8988T (cell line): ENCODE data around the gene CDH13.

Experiments
- DNase-seq: peaks from one replicate; pipeline ENCODE4 v3.0.0; 2011

Gene CDH13

GRCh38 chr16:82629441-82630027 lies 2.8 kb downstream of the CDH13 start:
- no peak for DNase-seq

- DNase-seq: no peak
Observed at GRCh38 chr16:82630219-82630618, 3.5 kb downstream of the CDH13 start.

- no peak for DNase-seq
Observed at GRCh38 chr16:82630688-82631087, 3.9 kb downstream of the CDH13 start.

- no peak for DNase-seq
Observed at GRCh38 chr16:82631701-82632685, 5.2 kb downstream of the CDH13 start.

GRCh38 chr16:82633964-82634600 lies 7.3 kb downstream of the CDH13 start:
- DNase-seq: no peak

GRCh38 chr16:82634955-82635610 lies 8.3 kb downstream of the CDH13 start:
- DNase-seq: no peak

GRCh38 chr16:82636485-82636884 lies 9.7 kb downstream of the CDH13 start:
- no peak for DNase-seq

GRCh38 chr16:82636958-82637357 lies 10.2 kb downstream of the CDH13 start:
- DNase-seq: no peak

GRCh38 chr16:82638095-82638798 lies 11.5 kb downstream of the CDH13 start:
- no peak for DNase-seq

- no peak for DNase-seq
Observed at GRCh38 chr16:82639263-82639662, 12.5 kb downstream of the CDH13 start.

GRCh38 chr16:82639666-82640336 lies 13.0 kb downstream of the CDH13 start:
- DNase-seq: no peak

GRCh38 chr16:82641336-82641984 lies 14.7 kb downstream of the CDH13 start:
- DNase-seq: no peak

- DNase-seq: no peak
Observed at GRCh38 chr16:82643136-82643535, 16.4 kb downstream of the CDH13 start.

GRCh38 chr16:82643936-82644630 lies 17.3 kb downstream of the CDH13 start:
- no peak for DNase-seq

- DNase-seq: no peak
Observed at GRCh38 chr16:82646504-82646903, 19.7 kb downstream of the CDH13 start.

GRCh38 chr16:82649766-82650165 lies 23.0 kb downstream of the CDH13 start:
- DNase-seq: no peak

- DNase-seq: no peak
Observed at GRCh38 chr16:82650804-82651203, 24.0 kb downstream of the CDH13 start.

GRCh38 chr16:82651921-82652601 lies 25.3 kb downstream of the CDH13 start:
- DNase-seq: no peak

- DNase-seq: no peak
Observed at GRCh38 chr16:82652826-82653225, 26.1 kb downstream of the CDH13 start.
